NK-92 treated with Interleukin-12 subunit alpha and Interleukin-12 subunit beta, amount 100 ng/mL, for 24 hours (cell line): Measurements from ENCODE around the gene ALMS1.
"Not testable (repeated sequence)": the region's sequence is repeated elsewhere in the genome, so short reads cannot be mapped to it uniquely, and the experiment has no call there.

Experiments used
- DNase-seq: peaks from one replicate; lab custom pipeline; 2025; lab: John Stamatoyannopoulos, UW

ALMS1 gene

DNA sequence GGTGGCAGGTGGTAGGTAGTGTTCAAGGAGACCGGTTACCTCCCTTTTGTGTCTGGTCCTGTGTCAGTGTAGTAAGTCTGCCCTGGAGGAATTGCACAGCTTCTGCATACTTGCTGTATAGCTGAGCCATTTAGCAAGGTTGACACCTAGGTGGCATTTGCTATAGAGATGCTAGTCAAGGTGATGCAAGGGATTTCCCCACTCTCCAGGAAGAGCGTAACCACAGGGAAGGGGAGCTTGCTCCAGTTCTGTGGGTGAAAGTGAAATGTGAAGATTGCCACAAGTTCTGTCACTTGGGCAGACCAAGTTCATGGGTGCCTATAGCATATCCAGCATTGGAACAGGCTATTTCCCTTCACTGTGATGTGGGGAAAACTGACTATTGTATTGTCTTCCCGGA lies 228.5 kb downstream of the ALMS1 start:
- DNase-seq: no peak

DNA sequence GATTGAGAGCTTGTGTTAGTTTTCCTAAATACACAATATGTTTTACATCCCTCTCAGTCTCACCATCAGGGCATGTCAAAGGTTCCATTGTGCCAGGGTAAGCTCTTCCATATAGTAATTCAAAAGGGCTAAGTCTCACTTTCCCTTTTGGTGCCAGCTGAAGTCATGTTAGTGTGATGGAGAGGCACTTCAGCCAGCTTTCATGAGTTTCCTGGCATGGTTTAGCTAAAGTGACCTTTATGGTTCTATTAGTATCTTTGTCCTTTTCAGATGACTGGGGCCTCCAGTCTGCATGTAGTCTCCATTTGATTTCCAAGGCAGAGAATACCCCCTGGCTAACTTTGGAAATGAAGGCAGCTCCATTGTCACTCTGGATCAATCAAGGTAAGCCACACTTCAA lies 229.4 kb downstream of the ALMS1 start:
- DNase-seq: no peak

DNA sequence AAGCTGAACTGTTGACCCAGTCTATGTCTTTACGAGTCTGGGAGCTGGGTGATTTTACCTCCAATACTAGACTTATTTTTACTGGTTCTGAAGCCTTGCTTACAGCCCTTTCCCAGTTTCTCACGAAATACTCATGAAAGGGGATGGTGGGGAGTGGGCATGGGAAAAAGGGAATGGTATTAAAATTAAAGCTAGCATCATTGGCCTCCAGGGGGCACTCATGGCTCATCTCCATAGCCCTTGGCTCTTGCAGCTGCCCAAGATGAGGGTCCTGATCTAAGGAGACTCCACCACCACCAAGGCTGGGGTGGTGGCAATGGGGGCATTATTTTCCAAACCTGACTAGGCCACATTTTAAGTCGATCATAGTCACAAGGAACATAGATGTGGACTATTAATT lies 234.3 kb downstream of the ALMS1 start:
- not testable (repeated sequence) for DNase-seq

DNA sequence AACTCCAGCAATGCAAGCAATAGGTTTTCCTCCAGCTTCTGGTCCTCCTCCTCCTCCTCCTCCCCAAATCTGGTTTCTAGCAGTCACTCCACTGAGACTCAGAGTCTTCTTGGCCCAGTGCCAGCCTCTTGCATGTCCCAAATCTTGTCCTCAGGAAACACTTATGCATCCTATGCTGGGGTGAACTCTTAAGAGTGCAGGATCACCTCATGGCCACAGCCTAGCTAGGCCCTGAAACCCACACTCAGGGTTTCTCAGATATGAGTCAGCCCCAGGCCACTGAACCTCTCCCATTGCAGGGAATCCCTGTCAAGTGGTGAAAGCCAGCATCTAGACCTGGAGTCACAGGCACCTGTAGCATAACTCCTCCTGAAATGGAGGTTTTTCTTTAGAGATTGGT lies 238.4 kb downstream of the ALMS1 start:
- DNase-seq: not testable (repeated sequence)

DNA sequence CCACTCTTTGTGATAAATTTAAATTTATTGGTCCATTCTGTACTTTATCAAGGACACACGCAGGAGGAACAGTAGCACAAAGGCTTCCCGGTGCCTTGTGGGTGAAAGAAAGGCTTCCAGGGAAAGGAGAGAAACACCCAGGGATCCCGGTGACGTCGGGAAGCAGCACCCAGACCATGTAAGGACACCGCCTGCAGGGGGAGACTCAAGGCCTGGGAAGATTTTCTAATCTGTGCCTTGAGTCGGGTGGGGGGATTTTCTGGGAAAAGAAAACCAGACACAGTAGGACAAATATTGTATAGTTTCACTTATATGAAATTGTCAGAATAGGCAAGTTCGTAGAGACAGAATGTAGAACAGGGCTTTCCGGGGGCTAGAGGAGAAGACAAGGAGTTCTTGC lies 239.0 kb downstream of the ALMS1 start:
- DNase-seq: not testable (repeated sequence)

DNA sequence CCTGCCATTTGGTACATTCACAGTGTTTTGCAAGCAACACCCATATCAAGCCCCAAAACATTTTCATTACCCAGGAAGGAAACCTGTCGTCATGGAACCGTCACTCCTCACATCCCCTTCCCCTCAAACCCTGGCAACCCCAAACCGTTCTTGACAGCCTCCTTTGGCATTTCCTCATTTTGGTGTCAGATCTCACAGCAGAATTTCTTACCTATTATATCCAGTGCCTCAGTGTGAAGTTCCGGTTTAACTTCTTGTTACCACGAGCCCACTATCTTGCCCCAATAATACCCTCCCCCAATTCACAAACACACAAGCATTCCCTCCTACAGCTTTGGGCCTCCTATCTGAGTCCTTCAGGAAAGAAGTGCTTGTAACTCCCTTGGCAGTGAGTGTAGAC lies 240.6 kb downstream of the ALMS1 start:
- DNase-seq: not testable (repeated sequence)

DNA sequence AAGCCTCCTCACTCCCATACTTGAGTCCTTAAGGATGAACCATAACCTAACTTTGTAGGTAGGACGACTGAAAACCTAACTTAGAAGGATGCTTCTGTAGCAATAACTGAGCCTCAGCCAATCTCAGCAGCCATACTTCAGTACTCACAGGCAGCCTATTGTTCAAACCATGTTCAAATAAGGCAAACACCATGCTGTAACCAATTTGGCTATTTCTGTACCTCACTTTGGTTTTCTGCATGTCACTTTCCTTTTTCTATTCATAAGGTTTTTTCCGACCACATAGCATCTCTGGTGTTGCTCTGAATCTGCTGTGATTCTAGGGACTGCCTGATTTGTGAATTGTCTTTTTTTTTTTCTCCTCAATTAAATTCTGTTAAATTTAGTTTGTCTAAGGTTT lies 242.9 kb downstream of the ALMS1 start:
- not testable (repeated sequence) for DNase-seq

DNA sequence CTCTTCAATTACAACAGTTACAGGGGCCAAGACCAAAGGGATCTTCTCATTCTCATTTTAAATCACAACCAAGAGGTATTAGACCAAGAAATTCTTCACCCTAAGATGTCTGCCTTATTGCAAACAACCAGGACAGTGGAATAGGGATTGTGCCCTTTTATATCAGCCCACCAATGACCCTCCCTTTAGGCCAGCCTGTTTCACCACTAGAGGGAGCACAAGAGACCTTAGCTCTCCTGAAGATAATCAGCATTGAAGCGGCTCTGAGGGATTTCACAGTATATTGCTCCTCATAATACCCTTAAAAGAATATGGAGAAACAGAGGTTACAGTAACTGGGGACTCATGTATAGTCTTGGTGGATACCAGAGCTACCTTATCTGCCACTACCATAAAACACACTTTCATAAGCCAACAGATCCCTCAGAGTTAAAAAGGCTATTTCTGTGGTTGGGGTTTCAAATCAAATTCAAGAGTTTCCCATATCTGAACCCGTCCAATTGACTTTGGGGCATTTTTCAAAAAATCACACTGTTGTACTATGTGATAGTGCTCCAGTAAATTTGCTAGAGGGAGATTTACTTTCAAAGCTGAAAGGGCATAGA lies 245.1 kb downstream of the ALMS1 start:
- not testable (repeated sequence) for DNase-seq

DNA sequence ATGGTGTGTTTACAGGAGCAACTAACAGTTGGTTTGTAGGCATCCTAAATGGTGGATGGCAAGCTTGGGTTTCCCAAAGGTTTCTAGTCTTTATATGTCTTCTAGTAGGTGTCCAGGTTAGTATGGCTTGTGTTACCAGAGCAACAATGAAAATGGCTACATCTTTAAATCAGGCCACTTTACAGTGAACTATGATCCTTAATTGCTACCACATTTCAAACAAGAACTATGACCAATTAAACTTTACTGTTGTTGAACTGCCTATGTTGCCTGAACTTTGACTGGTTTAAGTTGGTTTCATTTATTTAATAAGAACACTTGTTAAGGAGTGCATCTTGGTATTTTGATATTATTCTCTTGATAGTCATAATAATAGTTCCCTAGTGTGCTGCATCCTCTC lies 251.3 kb downstream of the ALMS1 start:
- not testable (repeated sequence) for DNase-seq

DNA sequence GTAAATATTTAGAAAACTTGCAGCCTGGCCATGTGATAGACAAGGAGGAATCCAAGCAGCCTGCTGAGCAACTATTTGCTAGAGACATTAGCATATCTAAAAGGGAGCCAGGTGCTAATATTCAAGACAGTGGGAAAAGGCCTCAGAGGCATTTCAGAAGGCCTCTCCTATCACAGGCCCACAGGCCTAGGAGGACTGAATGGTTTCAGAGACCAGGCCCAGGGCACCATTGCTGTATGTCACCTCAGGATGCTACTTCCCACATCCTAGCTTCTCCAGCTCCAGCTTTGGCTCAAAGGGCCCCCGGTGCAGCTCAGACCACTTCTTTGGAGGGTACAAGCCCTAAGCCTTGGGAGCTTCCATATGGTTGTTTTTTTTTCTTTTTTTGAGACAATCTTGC lies 252.8 kb downstream of the ALMS1 start:
- DNase-seq: no peak

DNA sequence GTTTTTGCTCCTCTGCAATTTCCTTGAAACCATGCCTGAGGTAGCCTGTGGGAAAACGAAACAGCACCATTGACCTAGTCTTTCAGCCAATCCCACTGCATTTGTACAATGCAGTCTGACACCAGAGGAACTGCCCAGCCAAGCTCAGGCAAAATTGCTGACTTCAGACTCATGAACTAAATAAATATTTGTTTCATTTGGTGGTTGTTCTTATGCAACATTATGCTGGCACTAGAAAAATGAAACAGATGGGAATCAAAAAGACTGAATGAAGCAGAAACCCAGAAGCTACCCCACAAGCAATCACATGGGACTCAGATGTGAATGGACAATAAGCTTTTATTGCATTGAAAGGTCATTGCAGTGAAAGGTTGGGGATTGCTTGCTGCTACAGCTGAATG lies 254.9 kb downstream of the ALMS1 start:
- no peak for DNase-seq

DNA sequence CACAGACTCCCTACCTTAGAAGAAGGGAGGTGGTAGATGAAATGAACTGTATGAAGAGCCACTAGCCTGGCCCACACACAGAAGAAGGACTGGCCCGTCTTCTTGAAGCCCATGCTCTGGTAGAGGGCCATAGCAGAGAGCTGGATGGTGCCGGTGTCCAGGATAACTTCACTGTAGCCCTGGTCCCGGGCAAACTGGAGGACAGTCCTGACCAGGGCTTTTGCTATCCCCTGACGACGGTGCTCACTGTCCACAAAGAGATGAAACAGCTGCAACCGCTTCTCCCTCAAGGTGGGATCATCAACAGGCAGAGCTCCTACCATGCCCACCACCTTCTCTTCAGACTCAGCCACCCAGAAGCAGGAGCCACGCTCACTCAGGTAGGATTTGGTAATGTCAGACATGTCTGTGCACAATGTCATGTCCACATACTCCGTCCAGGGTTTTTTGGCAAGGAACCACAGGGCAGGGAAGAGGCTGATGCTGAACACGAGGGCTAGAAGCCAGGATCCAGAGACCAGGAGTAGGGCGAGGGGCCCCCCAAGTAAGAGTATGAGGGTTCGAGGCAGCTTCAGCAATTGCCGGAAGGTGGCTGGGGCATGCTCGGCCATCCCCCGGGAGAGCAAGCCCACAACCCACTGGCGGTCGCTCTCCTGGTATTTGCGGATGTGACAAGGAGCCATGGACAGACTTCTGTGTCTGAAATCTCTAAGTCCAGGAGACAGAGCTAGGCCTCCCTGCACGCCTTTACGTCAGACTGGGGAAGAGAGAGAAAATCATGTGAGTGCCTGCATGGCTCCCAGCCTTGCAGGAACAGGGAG lies 255.5 kb downstream of the ALMS1 start:
- DNase-seq: no peak

DNA sequence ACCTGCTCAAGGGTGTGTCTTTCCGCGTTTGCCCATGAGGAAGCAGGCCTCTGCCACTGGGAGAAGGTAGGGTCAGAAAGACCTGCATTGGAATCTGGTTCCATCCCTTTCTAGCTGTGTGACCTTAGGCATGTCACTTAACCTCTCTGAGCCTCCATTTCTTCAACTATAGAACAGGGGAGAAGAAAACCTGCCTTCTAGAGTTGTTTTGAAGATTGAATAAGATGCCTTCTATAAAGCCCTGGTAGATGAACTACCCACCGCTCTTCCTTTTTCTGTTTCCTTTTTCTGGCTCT lies 256.1 kb downstream of the ALMS1 start:
- no peak for DNase-seq

DNA sequence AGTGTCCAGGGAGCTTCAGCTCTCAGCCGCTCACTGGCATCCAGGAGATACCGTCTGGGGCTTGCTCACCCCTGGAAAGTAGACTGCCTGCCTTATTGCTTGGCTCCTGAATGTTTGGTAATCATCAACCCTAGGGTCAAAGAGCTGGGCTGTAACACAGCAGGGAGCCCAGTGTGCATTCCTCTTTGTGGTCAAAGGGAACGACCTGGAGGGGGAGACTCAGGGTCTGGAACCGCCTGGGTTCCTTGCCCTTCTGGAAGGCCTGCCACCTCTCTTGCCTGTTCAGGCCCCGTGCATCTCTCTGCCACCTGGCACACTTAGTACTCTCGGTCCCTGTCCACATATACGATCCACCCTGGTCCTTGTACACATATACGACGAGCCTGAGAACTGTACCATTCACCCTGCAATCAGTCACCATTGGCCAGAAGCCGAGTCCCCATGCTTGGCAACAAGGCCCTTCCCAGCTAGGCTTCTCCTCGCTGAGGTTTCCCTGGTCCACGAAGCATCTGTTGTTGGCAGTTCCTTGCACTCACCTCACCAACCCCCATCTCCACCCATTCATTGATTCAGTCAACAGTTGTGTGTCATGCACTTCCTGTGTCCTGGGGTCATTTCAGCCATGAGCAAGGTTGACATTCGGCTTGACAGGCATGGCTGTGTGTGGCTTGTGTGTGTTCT lies 256.8 kb downstream of the ALMS1 start, which contains the start of gene NAT8:
TSS of gene NAT8 (minus strand) at position 85 of the 681 bp plus-strand sequence. CDS start 794 bp downstream, outside the sequence.
- DNase-seq: no peak

DNA sequence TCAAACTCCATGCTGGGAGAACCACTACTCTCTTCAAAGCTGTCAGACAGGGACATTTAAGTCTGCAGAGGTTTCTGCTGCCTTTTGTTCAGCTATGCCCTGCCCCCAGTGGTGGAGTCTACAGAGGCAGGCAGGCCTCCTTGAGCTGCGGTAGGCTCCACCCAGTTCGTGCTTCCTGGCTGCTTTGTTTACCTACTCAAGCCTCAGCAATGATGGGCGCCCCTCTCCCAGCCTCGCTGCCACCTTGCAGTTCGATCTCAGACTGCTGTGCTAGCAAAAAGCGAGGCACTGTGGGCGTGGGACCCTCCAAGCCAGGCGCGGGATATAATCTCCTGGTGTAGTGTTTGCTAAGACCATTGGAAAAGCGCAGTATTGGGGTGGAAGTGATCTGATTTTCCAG lies 262.1 kb downstream of the ALMS1 start:
- DNase-seq: not testable (repeated sequence)

DNA sequence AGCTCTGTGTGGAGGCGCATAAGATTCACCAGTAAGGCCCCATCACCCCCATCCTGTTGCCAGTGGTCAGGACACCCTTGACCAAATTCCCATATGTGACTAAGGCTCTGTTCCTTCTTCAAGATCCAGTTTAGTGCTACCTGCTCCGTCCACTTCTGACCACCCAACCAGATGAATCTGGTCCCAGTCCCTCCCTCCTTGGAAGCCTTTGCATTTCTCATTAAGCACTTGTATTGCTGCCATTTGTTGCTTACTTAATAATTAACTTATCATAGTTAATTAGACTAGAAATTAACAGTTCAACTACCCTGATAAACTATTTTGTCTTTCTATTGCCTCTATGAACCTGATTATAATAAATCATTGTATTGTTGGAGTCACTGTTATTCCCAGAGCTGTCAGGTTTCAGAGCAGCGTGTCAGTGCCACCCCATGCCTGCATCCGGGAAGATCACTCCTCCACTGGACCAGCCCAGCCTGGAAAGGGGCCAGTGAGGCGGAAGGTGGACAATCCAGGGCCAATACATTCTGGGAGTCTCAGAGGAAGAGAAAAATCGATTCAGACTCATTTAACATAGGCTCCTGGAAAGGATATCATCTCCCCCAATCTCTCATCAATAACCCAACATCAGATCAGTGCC lies 266.1 kb downstream of the ALMS1 start:
- DNase-seq: no peak

DNA sequence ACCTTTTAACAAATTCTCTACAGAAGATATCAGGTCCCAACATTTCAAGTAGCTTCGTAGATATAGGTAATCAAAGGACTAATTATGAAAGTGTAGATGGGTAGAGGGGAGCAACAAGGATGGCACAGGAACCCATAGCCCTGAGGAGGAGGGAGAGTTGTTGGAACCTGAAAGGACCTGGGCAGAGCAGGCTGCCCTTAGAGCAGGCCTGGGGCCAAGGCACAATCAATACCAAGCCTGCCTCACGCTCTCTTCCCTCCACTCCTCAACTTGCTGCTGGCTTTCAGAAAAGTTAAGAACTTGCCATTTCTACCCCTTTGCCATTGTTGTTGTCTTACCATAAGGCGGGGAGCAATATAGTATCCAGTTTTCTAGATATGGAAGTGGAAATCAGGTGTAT lies 266.7 kb downstream of the ALMS1 start:
- no peak for DNase-seq

DNA sequence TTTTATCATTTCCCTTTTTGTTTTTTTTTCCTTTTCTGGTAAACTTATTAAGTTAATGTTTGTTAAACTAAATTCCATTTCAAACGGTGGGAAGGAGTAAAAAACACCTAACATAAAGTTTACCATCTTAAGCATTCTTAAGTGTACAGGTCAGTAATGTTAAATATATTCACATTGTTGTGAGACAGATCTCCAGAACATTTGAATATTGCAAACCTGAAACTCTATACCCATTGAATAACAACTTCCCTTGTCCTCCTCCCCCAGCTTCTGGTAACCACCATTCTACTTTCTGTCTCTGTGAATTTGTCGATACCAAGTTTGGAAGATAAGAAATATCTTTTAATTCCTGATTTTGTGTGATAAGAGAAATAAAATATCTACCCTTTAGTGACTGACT lies 268.5 kb downstream of the ALMS1 start:
- DNase-seq: no peak
